HUES64 (cell line): ENCODE measurements around the gene OAF.

ENCODE experiments used
- H3K27ac ChIP-seq: 2 replicates; pipeline ENCODE4 v1.7.0; 2013; ENCODE audit warnings: low read depth, low read length, inconsistent platforms
- H3K27me3 ChIP-seq: 2 replicates; pipeline ENCODE4 v1.6.1; 2013; ENCODE audit warnings: mild to moderate bottlenecking, low read length; ENCODE audit not compliant: insufficient read depth
- H3K36me3 ChIP-seq: 2 replicates; pipeline ENCODE4 v1.6.1; 2013; ENCODE audit warnings: mild to moderate bottlenecking, low read length; ENCODE audit not compliant: insufficient read depth
- H3K4me1 ChIP-seq: 2 replicates; pipeline ENCODE4 v1.6.1; 2013; ENCODE audit warnings: mild to moderate bottlenecking, low read length, moderate library complexity; ENCODE audit not compliant: insufficient read depth
- H3K4me3 ChIP-seq: 2 replicates; pipeline ENCODE4 v1.5.1; 2013; ENCODE audit warnings: mild to moderate bottlenecking, low read length, moderate library complexity
- H3K9ac ChIP-seq: 2 replicates; pipeline ENCODE4 v1.6.1; 2013; ENCODE audit warnings: mild to moderate bottlenecking, low read depth, low read length
- H3K9me3 ChIP-seq: 2 replicates; pipeline ENCODE4 v1.6.1; 2013; ENCODE audit warnings: low read depth, low read length; ENCODE audit not compliant: insufficient read depth
- WGBS: fragments of 150-250, 120-280 bp; methylation state at CpG from one replicate; pipeline ENCODE4 v1.1.7; 2013; ENCODE audit warnings: missing lambda C conversion rate; 5-methylcytosine and 5-hydroxymethylcytosine counted together

OAF gene

DNA sequence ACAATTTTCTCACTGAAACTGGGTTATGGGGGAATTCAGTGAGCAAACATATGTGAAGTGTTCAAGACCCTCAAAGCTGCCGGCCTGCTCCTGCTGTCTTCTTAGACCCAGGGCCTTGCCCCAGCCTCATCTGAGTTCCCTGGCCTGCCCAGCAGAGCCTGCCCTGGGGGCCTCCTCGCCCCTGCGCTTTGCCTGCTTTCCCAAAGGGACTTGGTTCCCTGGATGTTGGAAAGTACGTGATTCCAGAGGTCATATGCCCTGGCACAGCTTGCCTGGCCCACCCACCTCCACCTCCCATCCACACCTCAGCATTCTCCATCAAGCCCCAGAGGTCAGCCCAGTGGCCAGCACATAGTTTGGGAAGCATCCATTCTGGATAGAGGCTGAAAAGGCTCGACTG is 15.4 kb downstream of the OAF start:
- H3K27ac ChIP-seq = no peak overlapping the region

GRCh38 chr11:120226714-120227113 is 15.9 kb downstream of the OAF start:
- peaks cover 18% of the 10 kb centered on the region; the same call in 1 of the 2 replicates for H3K27me3 ChIP-seq
- H3K4me1 ChIP-seq = peaks cover 8% of the 10 kb centered on the region; the same call in 1 of the 2 replicates
- no peaks in the 10 kb centered on the region for H3K9me3 ChIP-seq
- H3K4me3 ChIP-seq = no peak overlapping the region
- H3K27ac ChIP-seq = no peak overlapping the region
- no peaks in the 10 kb centered on the region for H3K36me3 ChIP-seq
- H3K9ac ChIP-seq = no peak overlapping the region
- WGBS = 81% methylated on average over 13 of the region's 13 CpGs

More for the DNA sequence above, 15.4 kb downstream of the OAF start:
- H3K27me3 ChIP-seq = peaks cover 22% of the 10 kb centered on the region
- peaks cover 8% of the 10 kb centered on the region; the same call in 1 of the 2 replicates for H3K4me1 ChIP-seq
- H3K4me3 ChIP-seq = no peak overlapping the region
- WGBS = 87% methylated on average over 5 of the region's 5 CpGs
- H3K36me3 ChIP-seq = no peaks in the 10 kb centered on the region
- no peaks in the 10 kb centered on the region for H3K9me3 ChIP-seq
- H3K9ac ChIP-seq = no peak overlapping the region

- Histone ChIP-seq H3K4me3 (no peak overlapping the region), H3K27ac (no peak overlapping the region), H3K36me3 (no peaks in the 10 kb centered on the region), H3K9me3 (no peaks in the 10 kb centered on the region), H3K27me3 (peaks cover 18% of the 10 kb centered on the region; the same call in 1 of the 2 replicates), H3K4me1 (peaks cover 8% of the 10 kb centered on the region; the same call in 1 of the 2 replicates), H3K9ac (no peak overlapping the region)
- 93% methylated on average over 5 of the region's 5 CpGs for WGBS
Observed at GRCh38 chr11:120227228-120227852, 16.5 kb downstream of the OAF start.

GRCh38 chr11:120228794-120229384 is 18.1 kb downstream of the OAF start:
- H3K27ac ChIP-seq = no peak overlapping the region
- H3K4me3 ChIP-seq = no peak overlapping the region
- H3K9ac ChIP-seq = no peak overlapping the region
- H3K27me3 ChIP-seq = peaks cover 12% of the 10 kb centered on the region; the same call in 1 of the 2 replicates
- WGBS = 85% methylated on average over 16 of the region's 16 CpGs
- no peaks in the 10 kb centered on the region for H3K36me3 ChIP-seq
- H3K4me1 ChIP-seq = peaks cover 8% of the 10 kb centered on the region; the same call in 1 of the 2 replicates
- no peaks in the 10 kb centered on the region for H3K9me3 ChIP-seq

DNA sequence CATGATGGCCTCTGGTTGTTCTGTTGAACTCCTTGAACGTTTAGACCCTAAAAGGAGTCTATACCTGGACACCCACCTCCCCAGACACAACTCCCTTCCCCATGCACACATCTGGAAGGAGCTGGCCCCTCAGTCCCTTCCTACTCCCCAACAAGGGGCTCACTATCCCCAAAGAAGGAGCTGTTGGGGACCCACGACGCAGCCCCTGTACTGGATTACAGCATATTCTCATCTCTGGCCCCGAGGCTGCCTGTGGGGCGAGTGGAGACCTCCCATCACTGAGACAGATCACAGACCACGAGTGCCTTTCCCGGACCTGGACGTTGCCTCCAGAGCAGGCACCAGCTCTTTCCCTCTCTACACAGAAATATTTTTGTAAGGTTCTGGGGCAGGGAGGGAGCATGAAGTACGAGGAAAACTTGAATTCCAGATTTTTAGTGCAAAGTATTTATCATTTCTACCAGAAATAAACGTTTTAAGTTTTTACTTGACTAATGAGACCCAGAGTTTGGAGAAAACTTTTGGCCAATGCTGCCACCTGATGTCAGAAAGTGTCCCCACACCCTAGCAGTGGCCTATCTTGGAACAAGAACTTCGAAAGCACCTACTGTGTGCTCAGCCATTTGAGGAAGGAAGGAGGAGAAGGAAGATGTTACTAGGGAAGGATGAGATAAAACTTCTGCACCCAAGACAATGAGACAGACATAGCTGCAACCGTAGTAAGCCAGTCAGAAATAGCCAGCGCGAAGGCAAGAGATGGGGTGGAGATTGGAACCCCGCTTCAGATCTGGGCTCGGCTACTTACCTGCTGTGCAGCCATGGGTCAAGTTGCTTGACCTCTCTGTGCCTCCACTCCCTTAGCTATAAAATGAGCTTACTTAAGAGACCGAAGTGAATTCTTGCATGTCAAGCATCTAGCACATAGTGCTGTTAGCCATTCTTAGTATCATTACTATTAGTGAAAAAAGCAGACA is 18.9 kb downstream of the OAF start:
- no peaks in the 10 kb centered on the region for H3K9me3 ChIP-seq
- no peaks in the 10 kb centered on the region for H3K36me3 ChIP-seq
- WGBS = 66% methylated on average over 16 of the region's 17 CpGs
- H3K9ac ChIP-seq = no peak overlapping the region
- H3K4me1 ChIP-seq = peaks cover 8% of the 10 kb centered on the region; the same call in 1 of the 2 replicates
- H3K27me3 ChIP-seq = peaks cover 5% of the 10 kb centered on the region; the same call in 1 of the 2 replicates
- H3K4me3 ChIP-seq = no peak overlapping the region
- H3K27ac ChIP-seq = no peak overlapping the region

DNA sequence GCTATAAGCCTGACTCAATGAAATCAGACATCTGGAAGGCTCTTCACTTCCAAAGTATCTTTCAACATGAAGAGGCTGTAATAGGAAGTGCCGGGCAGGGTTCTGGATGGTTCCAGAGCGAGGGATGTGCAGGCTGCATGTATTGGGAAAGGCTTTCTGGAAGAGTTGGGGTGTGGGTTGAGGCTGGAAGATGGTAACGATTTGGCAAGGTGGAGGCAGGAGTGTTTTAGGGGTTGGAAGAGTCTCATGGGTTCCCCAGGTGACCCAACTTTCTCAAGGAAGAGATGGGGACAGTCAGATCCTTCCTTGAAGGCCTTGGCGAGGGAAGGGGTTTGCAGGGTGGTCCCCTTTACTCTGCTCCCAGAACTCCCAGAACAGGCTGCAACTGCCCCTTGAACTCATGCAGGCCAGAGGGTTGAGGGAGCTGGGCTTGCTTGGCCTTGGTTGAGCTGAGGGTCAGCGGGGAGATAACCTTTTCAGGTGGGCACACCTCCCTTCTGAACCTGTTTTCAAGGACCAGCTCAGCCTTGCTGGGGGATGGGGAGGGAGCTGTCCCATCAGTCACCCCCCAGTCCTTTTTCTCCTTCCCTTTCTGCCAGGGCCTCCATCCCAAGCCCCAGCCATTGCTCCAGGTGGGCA is 19.7 kb downstream of the OAF start:
- Histone ChIP-seq H3K4me1 (peaks cover 4% of the 10 kb centered on the region), H3K27ac (no peak overlapping the region), H3K4me3 (no peak overlapping the region), H3K9ac (no peak overlapping the region), H3K27me3 (peaks cover 4% of the 10 kb centered on the region; the same call in 1 of the 2 replicates), H3K9me3 (no peaks in the 10 kb centered on the region), H3K36me3 (no peaks in the 10 kb centered on the region)
- 91% methylated on average over 5 of the region's 5 CpGs for WGBS

DNA sequence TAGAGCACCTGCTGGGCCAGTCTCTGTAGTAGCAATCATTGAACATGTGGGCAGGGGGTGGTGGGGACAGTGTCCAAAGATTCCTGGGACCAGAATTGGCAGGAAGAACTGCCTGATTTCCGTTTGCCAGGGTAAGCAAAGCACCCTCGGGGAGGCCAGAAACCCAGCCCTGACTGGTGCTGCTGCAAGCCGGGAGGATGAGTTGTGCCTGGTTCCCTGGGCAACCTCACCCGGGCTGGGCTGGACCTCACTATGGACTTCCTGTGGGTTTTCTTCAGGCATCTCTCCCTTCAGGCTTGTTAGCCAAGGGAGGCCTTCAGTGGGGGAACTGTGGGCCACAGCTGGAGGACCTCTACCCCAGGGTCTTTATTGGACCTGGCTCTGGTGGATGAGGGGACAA is 21.1 kb downstream of the OAF start:
- Histone ChIP-seq H3K36me3 (no peaks in the 10 kb centered on the region), H3K9ac (no peak overlapping the region), H3K9me3 (no peaks in the 10 kb centered on the region), H3K27me3 (no peaks in the 10 kb centered on the region), H3K4me3 (no peak overlapping the region), H3K27ac (no peak overlapping the region), H3K4me1 (peaks cover 10% of the 10 kb centered on the region; the same call in 1 of the 2 replicates)
- 84% methylated on average over 4 of the region's 4 CpGs for WGBS

DNA sequence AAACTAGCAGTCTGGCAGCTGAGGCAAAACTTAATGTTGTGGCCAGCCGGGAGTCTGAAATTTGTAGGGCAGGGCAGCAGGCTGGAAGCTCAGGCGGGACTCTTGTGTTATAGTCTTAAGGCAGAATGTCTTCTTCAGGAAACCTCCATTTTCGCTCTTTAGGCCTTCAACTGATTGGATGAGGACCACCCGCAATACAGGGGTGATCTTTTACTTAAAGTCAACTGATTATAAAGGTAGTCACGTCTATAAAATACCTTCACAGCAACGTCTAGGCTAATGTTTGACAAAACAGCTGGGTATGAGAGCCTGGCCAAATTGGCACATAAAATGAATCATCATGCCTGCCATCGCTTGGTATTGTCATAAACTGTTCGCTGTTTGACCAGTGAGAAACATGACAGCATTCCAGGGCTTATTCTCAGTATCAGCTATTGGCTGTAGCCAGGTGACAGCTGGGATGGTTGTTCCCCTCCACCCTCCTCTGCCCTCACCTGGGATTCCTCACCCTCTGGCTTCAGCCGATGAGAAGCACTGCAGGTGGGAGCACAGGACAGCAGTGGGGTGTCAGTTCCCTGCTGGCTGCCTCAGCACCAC is 22.5 kb downstream of the OAF start:
- Histone ChIP-seq H3K9ac (no peak overlapping the region), H3K4me3 (no peak overlapping the region), H3K36me3 (no peaks in the 10 kb centered on the region), H3K9me3 (no peaks in the 10 kb centered on the region), H3K27me3 (0 out of 2 replicates have a peak, but pooled peaks cover 2% of the 10 kb centered on the region), H3K27ac (no peak overlapping the region), H3K4me1 (peaks cover 10% of the 10 kb centered on the region; the same call in 1 of the 2 replicates)
- 89% methylated on average over 9 of the region's 9 CpGs for WGBS

DNA sequence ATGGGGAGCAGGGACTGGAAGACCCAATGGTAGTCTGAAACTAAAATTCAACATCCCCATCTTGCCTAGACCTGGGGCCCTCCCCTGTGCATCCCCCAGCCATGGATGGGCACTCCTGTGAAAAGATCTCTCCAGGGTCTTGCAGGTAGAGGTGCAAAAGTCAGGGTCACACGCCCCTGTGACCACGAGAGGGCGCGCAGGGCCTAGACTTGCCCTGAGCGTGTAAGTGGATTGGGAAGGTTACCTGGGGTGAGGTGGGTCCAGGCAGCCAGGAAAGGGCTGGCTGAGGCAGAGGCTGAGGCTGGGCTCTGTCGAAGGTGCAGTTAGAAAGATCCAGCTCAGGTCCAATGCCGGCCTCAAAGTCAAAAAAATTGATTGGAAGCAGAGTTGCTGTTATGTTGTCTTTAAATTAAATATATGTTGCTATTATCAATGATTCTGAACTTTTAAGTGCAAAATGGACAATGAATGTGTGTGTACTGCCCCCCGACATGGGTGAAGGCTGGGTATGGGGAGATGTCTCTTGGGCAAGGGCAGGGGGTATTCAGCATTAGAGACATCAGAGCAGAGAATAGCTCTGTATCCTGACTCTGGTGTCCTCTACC is 24.3 kb downstream of the OAF start:
- H3K9ac ChIP-seq = no peak overlapping the region
- H3K9me3 ChIP-seq = no peaks in the 10 kb centered on the region
- peaks cover 19% of the 10 kb centered on the region for H3K27me3 ChIP-seq
- 13% methylated on average over 8 of the region's 8 CpGs for WGBS
- no peaks in the 10 kb centered on the region for H3K36me3 ChIP-seq
- H3K27ac ChIP-seq = no peak overlapping the region
- H3K4me3 ChIP-seq = no peak overlapping the region
- peaks cover 10% of the 10 kb centered on the region; the same call in 1 of the 2 replicates for H3K4me1 ChIP-seq
